ENCODE data around the gene NBEA. TPM values are rescaled to one million over a fixed set of nuclear protein-coding genes. Genes with fewer than 3 reads are reported as not detected.

NBEA gene
- total RNA-seq, 1 experiment from 2014 or later, result 4.1 TPM

DNA sequence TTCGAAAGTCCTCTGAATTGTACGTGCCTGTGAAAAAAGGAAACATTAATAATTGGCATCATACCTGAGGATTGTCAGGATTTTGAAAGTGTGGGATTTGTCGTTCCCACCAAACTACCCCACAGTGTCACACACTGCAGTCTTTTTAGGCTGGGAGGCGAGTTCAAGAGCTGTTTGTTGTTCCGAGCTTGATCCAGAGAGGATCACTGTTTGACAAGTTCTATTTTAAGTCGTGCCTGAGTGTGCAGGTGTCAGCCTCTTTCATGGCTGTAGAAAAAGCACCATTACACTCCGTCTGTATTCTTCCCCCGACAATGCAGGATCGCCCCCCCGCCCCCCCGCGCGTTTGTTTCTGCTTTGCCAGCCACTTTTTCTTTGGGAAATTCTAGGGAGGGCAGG lies 635 bp upstream of the NBEA start:
- intact Hi-C loops (cut with micrococcal nuclease), result no loop called here
- ChIA-PET RAD21 (ENCODE audit: low non-redundant PET in 1 of 2, low total read pairs in 2 of 2, uncharacterized antibody in 2 of 2, unreplicated experiment in 2 of 2) (no interaction called here), POLR2A (no interaction called here), CTCF (no interaction called here)
- H3K9me3 ChIP-seq (ENCODE audit: control insufficient read depth in 1 of 2, insufficient read depth in 1 of 2, low read depth in 1 of 2, low read length in 2 of 2), result no peaks in the 10 kb centered on the region
- DNase-seq (ENCODE audit: low read depth, low spot score), result no peak
- no peaks in the 10 kb centered on the region for H3K36me3 ChIP-seq (ENCODE audit: control insufficient read depth in 1 of 2, insufficient read depth in 2 of 2, low read length in 2 of 2)
- H2AFZ ChIP-seq (ENCODE audit: low read depth, low read length, poor library complexity, severe bottlenecking), result peak overlapping the region; percentile 84
- H3K4me2 ChIP-seq (ENCODE audit: low read length), result peak overlapping the region; percentile 95
- no peaks in the 10 kb centered on the region for H3K79me2 ChIP-seq (ENCODE audit: insufficient read depth, low read length)
- no peaks in the 10 kb centered on the region for H3K9me2 ChIP-seq (ENCODE audit: insufficient read depth)
- no TSS peak for BruUV-seq (replicated peaks)
- H3K4me3 ChIP-seq (replicated peaks in 1 of 2; ENCODE audit: low read depth in 1 of 2, low read length in 2 of 2), result peak overlapping the region; percentile 69 to 80
- H3K27ac ChIP-seq (ENCODE audit: low read depth, low read length), result no peak overlapping the region
- ATAC-seq, result peak; percentile 12
- TF ChIP-seq SIN3A (IDR thresholded peaks at IDR 0.05; ENCODE audit: low read depth) (no peak), ELF1 (IDR thresholded peaks at IDR 0.05; ENCODE audit: borderline replicate concordance, low read depth) (no peak), SRF (IDR thresholded peaks at IDR 0.05; ENCODE audit: low read depth) (no peak), RAD21 (IDR thresholded peaks at IDR 0.05; ENCODE audit: low read depth) (no peak), EZH2 (IDR thresholded peaks at IDR 0.05) (no peak), SP1 (IDR thresholded peaks at IDR 0.05; ENCODE audit: low read depth) (no peak), JUND (IDR thresholded peaks at IDR 0.05) (no peak), CEBPB (IDR thresholded peaks at IDR 0.05; ENCODE audit: low read depth) (no peak), EZH2phosphoT487 (IDR thresholded peaks at IDR 0.05; ENCODE audit: borderline replicate concordance) (no peak), FOSL1 (IDR thresholded peaks at IDR 0.05; ENCODE audit: low read depth) (no peak), POLR2AphosphoS5 (IDR thresholded peaks at IDR 0.05; ENCODE audit: low read depth, low read length) (no peak)
- TF ChIP-seq, protein P1, sequence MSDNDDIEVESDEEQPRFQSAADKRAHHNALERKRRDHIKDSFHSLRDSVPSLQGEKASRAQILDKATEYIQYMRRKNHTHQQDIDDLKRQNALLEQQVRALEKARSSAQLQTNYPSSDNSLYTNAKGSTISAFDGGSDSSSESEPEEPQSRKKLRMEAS (IDR thresholded peaks at IDR 0.05), result no peak
- TF ChIP-seq, protein P2, sequence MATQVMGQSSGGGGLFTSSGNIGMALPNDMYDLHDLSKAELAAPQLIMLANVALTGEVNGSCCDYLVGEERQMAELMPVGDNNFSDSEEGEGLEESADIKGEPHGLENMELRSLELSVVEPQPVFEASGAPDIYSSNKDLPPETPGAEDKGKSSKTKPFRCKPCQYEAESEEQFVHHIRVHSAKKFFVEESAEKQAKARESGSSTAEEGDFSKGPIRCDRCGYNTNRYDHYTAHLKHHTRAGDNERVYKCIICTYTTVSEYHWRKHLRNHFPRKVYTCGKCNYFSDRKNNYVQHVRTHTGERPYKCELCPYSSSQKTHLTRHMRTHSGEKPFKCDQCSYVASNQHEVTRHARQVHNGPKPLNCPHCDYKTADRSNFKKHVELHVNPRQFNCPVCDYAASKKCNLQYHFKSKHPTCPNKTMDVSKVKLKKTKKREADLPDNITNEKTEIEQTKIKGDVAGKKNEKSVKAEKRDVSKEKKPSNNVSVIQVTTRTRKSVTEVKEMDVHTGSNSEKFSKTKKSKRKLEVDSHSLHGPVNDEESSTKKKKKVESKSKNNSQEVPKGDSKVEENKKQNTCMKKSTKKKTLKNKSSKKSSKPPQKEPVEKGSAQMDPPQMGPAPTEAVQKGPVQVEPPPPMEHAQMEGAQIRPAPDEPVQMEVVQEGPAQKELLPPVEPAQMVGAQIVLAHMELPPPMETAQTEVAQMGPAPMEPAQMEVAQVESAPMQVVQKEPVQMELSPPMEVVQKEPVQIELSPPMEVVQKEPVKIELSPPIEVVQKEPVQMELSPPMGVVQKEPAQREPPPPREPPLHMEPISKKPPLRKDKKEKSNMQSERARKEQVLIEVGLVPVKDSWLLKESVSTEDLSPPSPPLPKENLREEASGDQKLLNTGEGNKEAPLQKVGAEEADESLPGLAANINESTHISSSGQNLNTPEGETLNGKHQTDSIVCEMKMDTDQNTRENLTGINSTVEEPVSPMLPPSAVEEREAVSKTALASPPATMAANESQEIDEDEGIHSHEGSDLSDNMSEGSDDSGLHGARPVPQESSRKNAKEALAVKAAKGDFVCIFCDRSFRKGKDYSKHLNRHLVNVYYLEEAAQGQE (IDR thresholded peaks at IDR 0.05; ENCODE audit: low read depth), result no peak
- TF ChIP-seq, protein P3, sequence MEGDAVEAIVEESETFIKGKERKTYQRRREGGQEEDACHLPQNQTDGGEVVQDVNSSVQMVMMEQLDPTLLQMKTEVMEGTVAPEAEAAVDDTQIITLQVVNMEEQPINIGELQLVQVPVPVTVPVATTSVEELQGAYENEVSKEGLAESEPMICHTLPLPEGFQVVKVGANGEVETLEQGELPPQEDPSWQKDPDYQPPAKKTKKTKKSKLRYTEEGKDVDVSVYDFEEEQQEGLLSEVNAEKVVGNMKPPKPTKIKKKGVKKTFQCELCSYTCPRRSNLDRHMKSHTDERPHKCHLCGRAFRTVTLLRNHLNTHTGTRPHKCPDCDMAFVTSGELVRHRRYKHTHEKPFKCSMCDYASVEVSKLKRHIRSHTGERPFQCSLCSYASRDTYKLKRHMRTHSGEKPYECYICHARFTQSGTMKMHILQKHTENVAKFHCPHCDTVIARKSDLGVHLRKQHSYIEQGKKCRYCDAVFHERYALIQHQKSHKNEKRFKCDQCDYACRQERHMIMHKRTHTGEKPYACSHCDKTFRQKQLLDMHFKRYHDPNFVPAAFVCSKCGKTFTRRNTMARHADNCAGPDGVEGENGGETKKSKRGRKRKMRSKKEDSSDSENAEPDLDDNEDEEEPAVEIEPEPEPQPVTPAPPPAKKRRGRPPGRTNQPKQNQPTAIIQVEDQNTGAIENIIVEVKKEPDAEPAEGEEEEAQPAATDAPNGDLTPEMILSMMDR (IDR thresholded peaks at IDR 0.05 in 2 of 3, conservative IDR thresholded peaks at IDR 0.05 in 1 of 3; ENCODE audit: borderline replicate concordance in 1 of 3, insufficient read depth in 1 of 3, low read depth in 2 of 3, low read length in 2 of 3), result no peak
- no peaks in the 10 kb centered on the region for H3K27me3 ChIP-seq (ENCODE audit: insufficient read depth, low read length)
- no peaks in the 10 kb centered on the region for H4K20me1 ChIP-seq (ENCODE audit: insufficient read depth)
- H3K9ac ChIP-seq (ENCODE audit: low read length), result no peak overlapping the region
- H3K4me1 ChIP-seq (ENCODE audit: control insufficient read depth in 1 of 2, insufficient read depth in 2 of 2, low read length in 2 of 2), result peaks cover 7 to 16% of the 10 kb centered on the region in 2 experiments; a peak in 3 of 4 replicates
